Fibroblast of skin of abdomen (primary cell): Measurements from ENCODE around the gene ABCC4.
"Not testable (repeated sequence)": the region's sequence is repeated elsewhere in the genome, so short reads cannot be mapped to it uniquely, and the experiment has no call there.

Source experiments
- DNase-seq: peaks from one replicate; pipeline ENCODE4 v3.0.0-alpha.2; 2013

ABCC4 gene

GRCh38 chr13:95298169-95298965 is 2.9 kb downstream of the ABCC4 start:
- no peak for DNase-seq

- no peak for DNase-seq
Observed at GRCh38 chr13:95296326-95296925, 4.8 kb downstream of the ABCC4 start.

GRCh38 chr13:95295026-95295425 is 6.2 kb downstream of the ABCC4 start:
- DNase-seq, result peak; percentile 42

GRCh38 chr13:95292622-95293021 is 8.6 kb downstream of the ABCC4 start:
- DNase-seq, result no peak

GRCh38 chr13:95289901-95290300 is 11.3 kb downstream of the ABCC4 start:
- not testable (repeated sequence) for DNase-seq

- no peak for DNase-seq
Observed at GRCh38 chr13:95289020-95289444, 12.2 kb downstream of the ABCC4 start.

GRCh38 chr13:95284436-95284835 is 16.8 kb downstream of the ABCC4 start:
- no peak for DNase-seq

- no peak for DNase-seq
Observed at GRCh38 chr13:95279016-95279415, 22.2 kb downstream of the ABCC4 start.

GRCh38 chr13:95276037-95276505 is 25.2 kb downstream of the ABCC4 start:
- no peak for DNase-seq

- peak; percentile 87 for DNase-seq
Observed at GRCh38 chr13:95275322-95276036, 25.8 kb downstream of the ABCC4 start.

- DNase-seq, result not testable (repeated sequence)
Observed at GRCh38 chr13:95273592-95274132, 27.6 kb downstream of the ABCC4 start.

GRCh38 chr13:95272076-95272475 is 29.2 kb downstream of the ABCC4 start:
- DNase-seq, result not testable (repeated sequence)

- peak; percentile 34 for DNase-seq
Observed at GRCh38 chr13:95269756-95270155, 31.5 kb downstream of the ABCC4 start.

- not testable (repeated sequence) for DNase-seq
Observed at GRCh38 chr13:95268343-95269065, 32.7 kb downstream of the ABCC4 start.

GRCh38 chr13:95267662-95268342 is 33.4 kb downstream of the ABCC4 start:
- DNase-seq, result peak; percentile 99

- no peak for DNase-seq
Observed at GRCh38 chr13:95264225-95264624, 37.0 kb downstream of the ABCC4 start.

- DNase-seq, result no peak
Observed at GRCh38 chr13:95262837-95263384, 38.3 kb downstream of the ABCC4 start.

- DNase-seq, result no peak
Observed at GRCh38 chr13:95261956-95262355, 39.3 kb downstream of the ABCC4 start.

- DNase-seq, result no peak
Observed at GRCh38 chr13:95260031-95260525, 41.2 kb downstream of the ABCC4 start.

GRCh38 chr13:95258619-95259194 is 42.5 kb downstream of the ABCC4 start:
- peak; percentile 59 for DNase-seq

GRCh38 chr13:95258098-95258497 is 43.2 kb downstream of the ABCC4 start:
- DNase-seq, result no peak
